Adrenal gland (tissue), 5 donors: Measurements from ENCODE around the gene KCNMB1.

ENCODE experiments used
- POLR2A ChIP-seq, 2 donors: fragments of 450-650 bp; IDR thresholded peaks; one replicate each; pipeline ENCODE4 v1.6.1; 2017; ENCODE audit warnings: antibody characterized with exemption in 2 of 2, mild to moderate bottlenecking in 2 of 2, moderate library complexity in 1 of 2
- TF ChIP-seq, protein P1 (sequence below), 6 experiments: fragments of 450-650 bp in 4 of 6; fragments of 200-600 bp in 2 of 6; sonication (generic) in 1 of 6; IDR thresholded peaks; 1 replicate in 5 of 6; 2 replicates in 1 of 6; pipeline versions ENCODE4 v1.5.1 to v1.8.0; 2016 to 2021; ENCODE audit warnings: antibody characterized with exemption in 6 of 6, mild to moderate bottlenecking in 2 of 6, moderate library complexity in 1 of 6
- donor health status: DM: no; HTN: no; CAD: no.

- TF ChIP-seq, protein P1, sequence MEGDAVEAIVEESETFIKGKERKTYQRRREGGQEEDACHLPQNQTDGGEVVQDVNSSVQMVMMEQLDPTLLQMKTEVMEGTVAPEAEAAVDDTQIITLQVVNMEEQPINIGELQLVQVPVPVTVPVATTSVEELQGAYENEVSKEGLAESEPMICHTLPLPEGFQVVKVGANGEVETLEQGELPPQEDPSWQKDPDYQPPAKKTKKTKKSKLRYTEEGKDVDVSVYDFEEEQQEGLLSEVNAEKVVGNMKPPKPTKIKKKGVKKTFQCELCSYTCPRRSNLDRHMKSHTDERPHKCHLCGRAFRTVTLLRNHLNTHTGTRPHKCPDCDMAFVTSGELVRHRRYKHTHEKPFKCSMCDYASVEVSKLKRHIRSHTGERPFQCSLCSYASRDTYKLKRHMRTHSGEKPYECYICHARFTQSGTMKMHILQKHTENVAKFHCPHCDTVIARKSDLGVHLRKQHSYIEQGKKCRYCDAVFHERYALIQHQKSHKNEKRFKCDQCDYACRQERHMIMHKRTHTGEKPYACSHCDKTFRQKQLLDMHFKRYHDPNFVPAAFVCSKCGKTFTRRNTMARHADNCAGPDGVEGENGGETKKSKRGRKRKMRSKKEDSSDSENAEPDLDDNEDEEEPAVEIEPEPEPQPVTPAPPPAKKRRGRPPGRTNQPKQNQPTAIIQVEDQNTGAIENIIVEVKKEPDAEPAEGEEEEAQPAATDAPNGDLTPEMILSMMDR (IDR thresholded peaks at IDR 0.05), result no peak
- no peak for TF ChIP-seq POLR2A (IDR thresholded peaks at IDR 0.05)
Measured at GRCh38 chr5:170431571-170431970, 42.4 kb upstream of the KCNMB1 start.
